ENCODE data around the gene PHF21B. TPM values are rescaled to one million over a fixed set of nuclear protein-coding genes. Genes with fewer than 3 reads are reported as not detected.
"Not testable (repeated sequence)": the region's sequence is repeated elsewhere in the genome, so short reads cannot be mapped to it uniquely, and the experiment has no call there.

The PHF21B gene
- total RNA-seq, 1 experiment from 2014 or later: not detected

DNA sequence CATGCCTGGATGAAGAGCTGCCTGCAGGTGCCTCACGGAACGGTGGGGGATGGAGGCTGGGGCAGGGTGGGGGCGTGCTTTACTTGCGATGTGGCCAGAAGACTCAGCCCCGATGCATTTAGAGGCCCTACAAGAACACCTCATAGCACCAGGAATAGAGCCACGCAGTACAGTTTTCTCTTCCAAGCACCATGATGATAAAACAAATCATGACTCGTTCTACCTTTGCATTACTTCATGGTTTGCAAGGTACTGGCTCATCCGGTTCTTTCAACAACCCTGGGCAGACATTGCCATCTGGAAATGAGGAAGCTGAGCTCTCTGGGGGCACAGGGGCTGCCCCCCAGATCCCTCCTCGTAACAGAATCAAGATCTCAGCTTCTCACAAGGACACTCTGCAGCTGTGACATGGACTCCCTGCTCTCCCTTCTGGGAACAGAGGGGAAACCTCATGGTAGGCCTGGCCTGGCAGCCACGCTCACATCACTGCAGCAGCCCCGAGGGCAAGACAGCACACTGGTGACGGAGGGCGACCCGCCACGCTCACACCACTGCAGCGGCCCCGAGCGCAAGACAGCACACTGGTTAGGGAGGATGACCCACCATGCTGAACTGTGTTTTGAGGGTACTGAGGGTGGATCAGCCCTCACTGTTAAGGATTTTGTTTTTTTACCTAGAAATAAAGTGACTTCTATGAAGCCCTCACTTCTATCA, 46.9 kb downstream of the PHF21B start:
- DNase-seq (ENCODE audit: low read depth): no peak

DNA sequence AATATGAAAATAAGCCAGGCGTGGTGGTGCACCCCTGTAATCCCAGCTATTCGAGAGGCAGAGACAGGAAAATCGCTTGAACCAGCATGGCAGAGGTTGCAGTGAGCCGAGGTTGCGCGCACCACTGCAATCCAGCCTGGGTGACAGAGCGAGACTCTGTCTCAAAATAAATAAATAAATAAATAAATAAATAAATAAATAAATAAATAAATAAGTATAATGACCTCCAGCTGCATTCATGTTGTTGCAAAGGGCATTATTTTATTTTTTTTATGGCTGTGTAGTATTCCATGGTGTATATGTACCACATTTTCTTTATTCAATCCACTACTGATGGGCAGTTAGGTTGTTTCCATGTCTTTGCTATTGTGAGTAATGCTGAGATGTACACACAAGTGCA, 48.1 kb downstream of the PHF21B start:
- not testable (repeated sequence) for DNase-seq (ENCODE audit: low read depth)

DNA sequence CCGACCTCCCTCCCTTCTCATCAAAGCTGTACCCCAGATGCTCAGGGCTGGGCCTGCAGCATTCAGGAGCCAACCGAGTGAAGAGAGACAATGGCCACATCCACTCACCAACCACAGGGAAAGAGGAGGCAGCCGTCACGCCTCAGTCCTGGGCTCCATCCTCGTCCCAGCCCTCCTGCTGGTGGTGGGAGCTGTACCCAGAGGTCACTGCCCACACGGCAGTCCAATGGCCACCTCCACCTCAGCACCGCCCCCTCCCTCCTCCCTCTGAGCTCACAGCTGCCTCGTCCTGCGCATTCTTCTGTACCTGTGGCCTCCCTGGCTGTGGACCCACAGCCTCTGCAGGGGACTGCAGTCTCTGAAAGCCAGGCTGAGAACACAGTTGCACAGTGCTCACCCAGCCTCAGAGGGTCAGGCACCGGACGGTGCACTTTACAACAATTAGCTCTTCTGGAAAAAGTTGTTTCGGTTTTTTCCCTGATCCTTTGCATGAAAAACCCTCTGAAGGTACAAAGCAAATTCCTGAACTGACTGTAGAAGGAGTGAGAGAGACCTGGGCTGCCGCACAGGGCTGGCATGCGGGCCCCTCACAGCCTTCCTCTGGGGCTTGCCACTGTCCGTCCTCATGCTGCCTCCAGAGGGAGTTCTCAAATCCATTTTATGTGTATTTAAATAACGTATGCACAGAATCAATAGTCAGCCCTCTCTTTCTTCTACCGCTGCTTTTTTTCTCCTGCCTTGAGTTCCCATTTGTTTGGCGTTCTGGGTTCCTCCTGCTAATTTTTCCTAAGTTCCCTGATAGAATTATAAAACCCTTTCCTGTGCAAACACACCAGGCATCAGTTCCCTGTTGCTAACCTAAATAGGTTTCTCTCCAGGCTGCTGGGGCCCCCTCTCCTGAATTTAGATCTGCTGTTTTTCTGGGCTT, 52.7 kb downstream of the PHF21B start:
- no peak for DNase-seq (ENCODE audit: low read depth)

DNA sequence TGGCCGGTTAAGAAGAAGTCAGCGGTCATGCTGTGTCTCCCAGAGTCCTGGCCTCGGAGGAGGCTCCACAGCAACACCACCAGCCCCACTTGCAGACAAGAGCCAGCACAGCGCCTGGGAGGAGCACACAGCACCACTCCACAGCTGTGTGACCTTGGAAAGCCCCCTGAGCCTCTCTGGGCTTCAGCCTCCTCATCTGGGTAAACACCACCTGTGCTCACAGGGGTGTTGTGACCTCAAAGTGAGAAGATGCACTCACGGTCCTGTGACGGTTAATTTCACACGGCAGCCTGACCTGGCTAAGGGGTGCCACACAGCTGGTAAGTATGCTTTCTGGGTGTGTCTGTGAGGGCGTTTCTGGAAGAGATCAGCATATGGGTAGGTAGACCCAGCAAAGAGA, 54.7 kb downstream of the PHF21B start:
- no peak for DNase-seq (ENCODE audit: low read depth)

DNA sequence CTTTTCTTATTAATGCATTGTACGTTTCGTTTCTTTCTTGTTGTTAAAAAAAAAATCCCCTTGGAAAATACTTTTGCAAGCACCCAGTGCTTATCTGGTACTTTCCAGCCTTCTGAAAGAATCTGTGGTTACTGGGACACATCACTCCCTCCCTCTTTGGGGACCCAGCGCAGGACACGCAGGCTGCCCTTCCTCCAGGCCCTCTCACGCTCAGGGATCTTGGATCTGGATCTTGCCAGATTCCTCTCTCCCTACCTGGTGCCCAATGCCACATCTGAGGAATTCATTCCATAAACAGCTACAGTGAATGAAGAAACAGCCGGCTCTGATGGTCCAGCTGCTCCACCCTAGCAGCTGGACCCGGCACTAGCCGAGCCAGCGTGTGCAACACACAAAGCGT, 55.7 kb downstream of the PHF21B start:
- no peak for DNase-seq (ENCODE audit: low read depth)

DNA sequence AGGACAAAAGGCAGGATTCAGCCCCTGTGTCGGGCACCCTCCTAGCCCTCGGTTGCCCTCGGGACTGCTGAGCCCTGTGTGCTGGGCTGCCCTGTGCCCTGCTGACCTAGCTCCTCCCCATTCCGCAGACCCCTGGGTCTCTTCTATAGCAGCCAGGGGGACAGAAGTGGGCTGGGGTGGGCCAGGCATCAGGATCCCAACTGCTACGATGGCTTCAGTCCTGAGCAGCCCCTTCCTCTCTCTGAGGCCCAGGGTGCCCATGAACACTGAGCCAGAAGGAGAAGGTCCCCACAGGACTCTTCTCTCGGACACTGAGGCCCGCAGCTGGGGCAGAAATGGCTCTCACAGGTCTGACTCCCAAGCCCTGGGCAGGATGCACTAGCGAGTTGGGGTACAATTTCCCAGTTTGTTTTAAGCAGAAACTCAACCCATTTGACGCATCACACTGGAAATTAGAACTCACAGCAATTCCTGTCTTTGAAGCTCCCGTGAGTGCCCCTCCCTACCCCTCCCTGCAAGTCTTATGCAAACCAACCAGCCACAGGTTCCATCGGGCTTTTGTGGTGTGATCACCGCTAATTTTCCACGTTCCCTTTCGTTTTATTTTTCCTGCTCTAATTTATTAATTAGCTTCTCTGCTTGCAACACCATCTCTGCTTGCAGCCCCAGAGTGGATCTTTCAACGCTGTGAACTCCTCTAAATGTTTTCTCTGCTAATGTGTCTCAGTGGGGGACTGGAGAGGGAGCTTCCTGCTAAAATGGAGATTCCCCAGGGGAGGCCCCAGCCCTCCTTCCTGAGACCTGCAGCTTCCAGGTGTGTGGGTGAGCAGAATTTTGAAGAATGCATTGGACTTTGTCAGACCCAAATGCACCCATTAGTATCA, 56.7 kb downstream of the PHF21B start:
- no peak for DNase-seq (ENCODE audit: low read depth)

DNA sequence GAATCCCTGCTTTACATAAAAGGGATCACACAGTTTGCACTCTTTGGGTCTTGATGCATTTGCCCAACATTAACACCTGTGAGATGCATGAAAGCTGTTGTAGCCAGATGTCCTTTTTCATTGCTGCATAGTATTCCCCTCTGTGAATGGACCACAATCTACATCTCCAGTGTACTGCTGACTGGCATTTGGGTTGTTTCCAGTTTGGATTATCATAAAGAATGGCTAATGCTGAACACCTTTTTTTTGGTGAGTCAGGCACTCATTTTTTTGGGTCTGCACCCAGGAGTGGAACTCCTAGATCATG, 58.3 kb downstream of the PHF21B start:
- DNase-seq (ENCODE audit: low read depth): no peak

DNA sequence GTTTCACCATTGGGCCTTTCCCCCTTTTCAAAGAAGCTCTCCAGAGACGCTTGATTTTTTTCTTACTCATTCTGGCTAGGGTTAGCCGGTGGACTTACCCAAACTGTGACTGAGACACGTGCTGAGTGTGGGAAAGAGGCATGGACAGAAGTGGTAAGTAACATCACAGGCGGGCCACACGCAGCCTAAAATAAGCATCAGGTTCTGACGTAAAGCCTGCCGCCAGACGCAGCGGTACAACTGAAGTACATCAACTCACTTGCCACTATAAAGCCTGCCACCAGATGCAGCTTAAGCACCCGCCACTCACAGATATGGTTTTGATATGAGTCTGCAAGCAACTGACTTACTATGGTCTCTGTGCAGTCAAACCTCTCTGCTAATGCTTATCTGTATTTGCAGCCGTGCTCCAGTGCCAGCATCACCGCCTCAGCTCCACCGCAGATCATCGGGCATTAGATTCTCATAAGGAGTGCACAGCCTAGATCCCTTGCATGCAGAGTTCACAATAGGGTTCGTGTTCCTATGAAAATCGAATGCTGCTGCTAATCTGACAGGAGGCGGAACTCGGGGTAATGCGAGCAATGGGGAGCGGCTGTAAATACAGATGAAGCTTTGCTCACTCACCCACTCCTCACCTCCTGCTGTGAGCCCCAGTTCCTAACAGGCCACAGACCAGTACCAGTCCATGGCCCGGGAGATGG, 58.8 kb downstream of the PHF21B start:
- DNase-seq (ENCODE audit: low read depth): no peak

DNA sequence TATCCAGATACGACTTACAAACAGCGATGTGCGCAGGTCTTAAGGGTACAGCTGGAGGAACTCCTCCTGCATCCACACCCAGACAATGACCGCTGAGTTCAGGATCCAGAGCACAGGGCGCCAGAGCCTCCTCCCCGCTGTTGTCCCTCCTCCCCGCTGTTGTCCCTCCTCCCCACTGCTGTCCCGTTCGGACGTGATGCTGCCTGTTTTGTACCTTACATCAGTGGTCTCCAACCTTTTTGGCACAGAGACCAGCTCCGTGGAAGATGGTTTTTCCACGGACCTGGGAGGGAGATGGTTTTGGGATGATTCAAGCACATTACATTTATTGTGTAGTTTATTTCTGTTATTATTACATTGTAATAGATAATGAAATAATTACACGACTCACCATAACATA, 62.0 kb downstream of the PHF21B start:
- DNase-seq (ENCODE audit: low read depth): no peak

DNA sequence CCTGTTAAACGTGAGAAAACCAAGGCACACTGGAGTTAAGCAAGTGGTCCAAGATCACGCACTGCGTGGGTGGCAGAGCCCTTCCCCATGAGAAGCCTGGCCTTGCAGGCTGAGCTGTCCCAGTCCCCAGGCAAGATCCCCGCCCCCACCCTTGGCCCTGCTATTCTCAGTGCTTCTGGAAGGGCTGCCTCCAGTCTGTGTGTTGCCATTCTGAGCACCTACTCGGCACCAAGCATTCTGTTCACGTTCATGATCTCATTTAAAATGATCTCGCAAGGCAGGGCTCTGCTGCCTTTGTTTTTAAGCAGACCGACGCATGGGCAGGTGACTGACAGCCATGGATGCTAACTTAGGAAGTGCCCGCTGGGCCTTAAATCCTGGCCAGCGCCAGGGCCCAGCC, 62.8 kb downstream of the PHF21B start:
- no peak for DNase-seq (ENCODE audit: low read depth)

DNA sequence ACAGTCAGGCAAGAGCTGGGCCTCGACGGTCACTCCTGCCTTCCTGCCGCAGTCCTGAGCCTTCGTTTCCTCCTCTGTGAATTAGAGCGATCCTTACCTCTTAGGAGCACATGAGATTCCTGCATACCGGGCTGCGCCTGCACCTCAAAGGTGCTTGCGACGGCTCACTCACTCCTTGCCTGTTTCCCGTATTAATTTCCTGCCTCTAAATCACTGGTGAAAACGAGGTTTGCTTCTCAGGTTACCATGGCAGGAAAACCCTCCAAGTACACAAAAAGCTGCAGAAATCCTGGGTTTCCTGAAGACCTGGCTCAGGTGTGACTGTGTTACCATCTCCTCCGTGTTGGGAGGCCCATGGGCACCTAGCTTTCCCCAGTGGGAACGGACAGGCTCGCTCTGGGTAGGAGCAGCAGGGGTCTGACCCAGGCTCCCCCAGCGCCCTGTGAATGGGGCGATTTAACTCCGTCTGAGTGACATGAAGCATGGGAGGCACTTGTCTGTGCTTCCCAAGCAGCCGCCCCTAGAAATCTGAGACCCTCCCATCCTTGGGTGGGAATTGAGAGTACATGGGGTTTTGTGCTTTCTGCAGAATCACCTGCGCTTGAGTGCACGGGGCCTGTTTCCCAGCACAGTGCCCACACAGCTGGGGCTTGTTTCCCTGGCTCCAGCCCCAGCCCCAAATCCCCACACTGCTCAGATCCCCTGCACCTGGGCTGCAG, 64.8 kb downstream of the PHF21B start:
- DNase-seq (ENCODE audit: low read depth): no peak

DNA sequence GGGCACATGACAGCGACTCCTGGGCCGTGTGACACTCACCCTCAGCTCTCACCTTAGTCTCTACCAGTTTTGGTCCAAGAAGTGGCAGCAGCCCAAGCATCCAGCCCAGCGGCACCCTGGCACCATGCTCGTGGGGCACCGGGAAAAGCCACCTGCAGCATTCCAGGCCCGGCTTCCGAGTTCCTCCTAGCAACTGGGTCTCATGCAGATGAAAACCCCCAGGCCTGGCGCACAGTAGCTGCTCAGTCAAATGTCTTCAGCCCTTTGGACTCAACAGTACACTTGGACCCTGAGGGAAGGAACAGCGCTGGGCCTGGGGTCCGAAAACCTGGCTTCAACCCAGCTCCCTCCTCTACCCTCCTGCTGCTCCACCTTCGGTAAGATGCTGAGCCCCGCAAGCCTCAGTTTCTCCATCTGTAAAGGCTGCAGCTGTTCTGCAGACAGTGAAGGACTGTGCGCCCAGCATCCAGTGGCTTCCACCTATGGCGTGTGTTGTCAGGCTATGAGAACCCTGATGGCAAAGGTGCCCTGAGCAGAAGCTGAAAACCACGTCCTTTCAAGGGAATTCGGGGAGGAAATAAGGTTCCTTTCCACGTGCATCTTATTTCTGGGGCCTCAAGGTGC, 66.0 kb downstream of the PHF21B start:
- DNase-seq (ENCODE audit: low read depth): no peak

DNA sequence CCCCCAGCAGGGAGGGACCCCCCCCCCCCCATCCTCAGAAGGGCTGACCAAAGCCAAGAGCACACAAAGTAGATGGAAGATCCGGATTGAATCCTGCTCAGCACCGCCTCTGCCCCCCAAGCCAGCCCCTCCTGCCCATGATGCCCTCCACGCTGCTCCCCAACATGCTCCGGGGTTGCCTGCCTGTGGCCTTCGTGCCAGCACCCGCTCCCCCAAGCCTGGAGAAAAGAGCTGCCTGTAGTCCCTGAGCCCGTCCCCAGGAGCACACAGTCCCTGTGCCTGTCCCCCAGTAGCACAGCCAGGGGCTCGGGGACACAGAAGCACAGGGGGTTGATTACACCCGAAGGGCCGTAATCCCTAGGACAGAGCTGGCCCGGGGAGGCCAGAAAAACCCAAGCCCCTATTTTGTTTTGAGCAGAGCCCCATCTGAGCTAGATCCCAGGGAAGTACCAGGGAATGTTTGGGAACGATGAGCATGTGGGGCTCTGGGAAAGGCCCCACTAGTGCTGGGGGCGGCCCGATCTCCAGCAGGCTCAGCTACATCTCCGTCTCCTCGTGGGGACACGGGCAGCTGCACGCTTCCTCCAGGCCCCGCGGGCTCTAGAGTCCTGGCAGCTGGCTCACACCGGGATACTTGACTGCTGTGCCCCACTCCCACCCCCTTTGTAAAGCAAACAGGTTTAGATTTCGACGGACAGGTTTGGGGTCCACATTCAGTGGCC, 66.7 kb downstream of the PHF21B start:
- no peak for DNase-seq (ENCODE audit: low read depth)

DNA sequence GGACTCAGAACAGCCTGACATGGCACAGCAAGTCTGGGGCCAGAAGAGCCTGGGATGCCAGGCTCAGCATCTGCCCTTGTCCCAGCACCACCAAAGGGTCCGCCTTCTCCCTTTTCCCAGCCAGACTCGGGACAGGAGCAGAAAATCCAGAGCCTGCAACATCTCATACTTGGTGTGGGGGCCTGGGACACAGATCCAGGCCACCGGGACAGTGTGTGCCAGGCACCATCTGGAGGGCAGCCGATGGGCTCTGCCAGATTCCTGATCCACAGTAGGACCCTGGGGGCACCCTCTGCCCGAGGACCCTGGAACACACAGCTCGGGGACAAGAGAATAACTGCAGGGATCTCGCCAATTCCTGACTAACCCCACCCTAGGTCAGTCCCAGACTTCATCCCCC, 67.7 kb downstream of the PHF21B start:
- no peak for DNase-seq (ENCODE audit: low read depth)

DNA sequence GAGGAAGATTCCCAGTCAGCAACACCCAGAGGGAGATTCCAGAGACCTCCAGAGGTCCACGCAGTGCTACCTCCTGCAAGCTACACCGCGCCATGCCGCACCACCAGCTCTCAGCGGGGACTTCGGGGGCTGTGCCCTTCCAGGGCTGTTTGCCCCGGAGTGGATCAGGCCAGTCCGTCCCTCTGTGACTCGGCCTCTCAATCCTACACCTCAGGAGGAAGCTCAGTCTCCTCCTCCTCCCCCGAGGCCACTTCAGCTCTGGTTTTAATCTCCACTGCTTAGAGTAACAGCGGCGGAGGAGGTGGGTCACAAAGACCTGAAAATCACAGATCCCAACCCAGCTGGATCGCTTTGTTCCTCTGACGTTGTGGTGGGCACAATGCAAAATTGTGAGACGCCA, 68.6 kb downstream of the PHF21B start:
- DNase-seq (ENCODE audit: low read depth): no peak

DNA sequence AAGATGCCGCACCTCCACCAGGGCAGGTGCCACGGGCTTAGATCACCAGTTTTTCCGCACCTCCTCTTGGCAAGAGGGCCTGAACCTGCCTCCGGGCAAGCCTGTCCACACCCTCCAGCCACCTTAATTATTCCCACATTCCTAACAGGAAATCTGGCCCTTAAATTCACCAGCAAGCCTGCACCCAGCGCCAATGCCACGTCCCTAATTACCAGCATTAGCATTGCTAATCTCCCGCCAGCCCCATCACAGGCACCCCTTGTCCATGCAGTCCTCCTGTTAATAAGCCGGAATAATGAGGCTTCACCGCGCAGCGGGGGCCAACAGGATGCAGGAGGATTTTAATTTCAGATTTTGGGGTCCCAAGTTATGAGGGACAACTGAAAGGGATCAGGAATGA, 69.7 kb downstream of the PHF21B start:
- DNase-seq (ENCODE audit: low read depth): no peak

DNA sequence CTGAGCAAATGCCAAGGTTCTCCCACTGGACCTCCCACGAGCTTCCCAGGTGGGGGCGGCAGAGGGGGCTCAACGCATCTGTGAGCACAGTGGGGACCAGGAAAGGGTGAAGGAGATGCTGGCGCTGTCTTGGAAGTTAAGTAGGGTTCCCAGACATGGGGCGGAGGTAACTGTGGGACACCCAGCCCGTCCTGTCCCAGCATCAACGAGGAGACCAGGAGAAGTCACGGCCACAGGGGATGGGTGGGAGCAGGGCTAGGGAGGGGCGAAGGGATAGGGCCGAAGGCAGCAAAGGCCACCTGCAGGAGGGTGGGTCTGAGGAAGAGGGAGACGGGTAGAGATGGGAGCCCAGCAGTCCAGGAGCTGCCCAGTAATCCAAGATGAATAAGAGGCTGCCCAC, 70.4 kb downstream of the PHF21B start:
- no peak for DNase-seq (ENCODE audit: low read depth)

DNA sequence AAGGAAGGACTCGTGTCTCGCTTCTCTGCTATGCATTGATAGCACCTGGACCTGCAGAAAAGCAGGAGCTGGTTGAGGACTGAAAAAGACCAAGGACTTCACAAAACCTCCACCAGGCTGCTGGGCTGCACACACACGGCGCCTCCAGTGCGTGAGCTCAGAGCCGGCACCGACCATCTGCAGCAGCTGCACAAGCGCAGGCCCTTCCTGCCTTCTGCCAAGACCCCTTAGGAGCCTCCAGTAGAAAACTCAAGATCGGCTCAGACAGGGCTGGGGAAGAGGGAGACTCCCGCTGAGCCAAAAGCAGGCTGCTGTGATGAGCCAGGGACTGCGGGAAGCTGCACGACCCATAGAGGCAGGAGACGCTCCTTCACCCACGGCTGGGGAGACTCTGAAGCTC, 70.9 kb downstream of the PHF21B start:
- DNase-seq (ENCODE audit: low read depth): no peak

DNA sequence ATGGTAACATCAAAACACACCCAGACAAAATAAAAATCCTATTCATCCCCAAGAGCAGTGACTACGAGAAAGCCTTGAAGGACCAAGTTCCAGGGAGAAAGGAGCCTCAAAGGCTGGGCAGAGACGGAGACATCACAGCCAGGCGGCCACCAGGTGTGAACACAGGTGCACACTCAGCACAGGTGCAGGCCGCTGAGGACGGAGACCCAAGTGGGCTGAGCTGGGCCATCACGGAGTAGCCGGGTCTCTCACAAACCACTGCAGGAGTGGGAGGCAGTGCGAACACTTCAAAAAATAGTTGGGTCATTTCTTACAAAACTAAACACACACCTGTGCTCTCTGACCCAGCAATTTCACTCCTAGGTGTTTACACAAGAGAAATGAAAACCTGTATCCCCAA, 72.6 kb downstream of the PHF21B start:
- no peak for DNase-seq (ENCODE audit: low read depth)

DNA sequence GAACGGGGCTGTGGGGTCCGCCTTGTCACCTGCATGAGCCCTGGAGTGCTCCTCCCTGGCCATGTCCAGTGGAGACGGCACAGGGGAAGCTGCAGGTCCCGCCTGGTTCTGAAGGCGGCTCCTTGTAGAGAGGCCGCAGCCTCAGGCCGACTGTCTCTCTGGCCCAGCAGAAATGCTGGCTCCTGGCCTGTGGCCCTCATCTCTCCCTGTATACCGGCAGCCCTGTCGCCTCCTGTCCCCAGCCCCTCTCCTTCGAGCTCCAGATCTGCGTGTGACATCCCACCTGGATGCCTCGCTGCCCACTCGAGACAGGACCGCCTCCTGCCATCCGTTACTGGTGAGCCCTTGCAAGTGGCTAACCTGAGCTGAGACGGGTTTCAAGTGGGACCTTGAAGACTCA, 73.6 kb downstream of the PHF21B start:
- DNase-seq (ENCODE audit: low read depth): no peak

Measured in RPMI7951 (cell line).